Endothelial cell (in vitro differentiated cells): ENCODE results near the gene OR5AU1. TPM values are rescaled to one million over a fixed set of nuclear protein-coding genes. Genes with fewer than 3 reads are reported as not detected.

Source experiments
- DNase-seq: peaks from one replicate; pipeline ENCODE4 v3.0.0; 2021; ENCODE audit warnings: low spot score
- H3K27ac Mint-ChIP-seq: one replicate; pipeline ENCODE4 v1.8.0; 2021; ENCODE audit warnings: mixed read lengths, inconsistent platforms; ENCODE audit not compliant: unreplicated experiment
- H3K27me3 Mint-ChIP-seq: one replicate; pipeline ENCODE4 v1.8.0; 2021; ENCODE audit warnings: mild to moderate bottlenecking, moderate library complexity, mixed read lengths, inconsistent platforms; ENCODE audit not compliant: unreplicated experiment
- H3K36me3 Mint-ChIP-seq: one replicate; pipeline ENCODE4 v1.8.0; 2021; ENCODE audit warnings: mild to moderate bottlenecking, low read depth, mixed read lengths, inconsistent platforms; ENCODE audit not compliant: unreplicated experiment
- H3K4me1 Mint-ChIP-seq: one replicate; pipeline ENCODE4 v1.8.0; 2021; ENCODE audit warnings: mild to moderate bottlenecking, mixed read lengths, inconsistent platforms; ENCODE audit not compliant: unreplicated experiment
- H3K4me3 Mint-ChIP-seq: one replicate; pipeline ENCODE4 v1.8.0; 2021; ENCODE audit warnings: mild to moderate bottlenecking, mixed read lengths, inconsistent platforms; ENCODE audit not compliant: unreplicated experiment
- H3K9me3 Mint-ChIP-seq: one replicate; pipeline ENCODE4 v1.8.0; 2021; ENCODE audit warnings: mixed read lengths, inconsistent platforms; ENCODE audit not compliant: unreplicated experiment
- CTCF ChIP-seq: fragments of 200-600 bp; sonication (generic); IDR thresholded peaks from one replicate; pipeline ENCODE4 v1.5.0; 2021; ENCODE audit warnings: antibody characterized with exemption; ENCODE audit not compliant: unreplicated experiment
- total RNA-seq: library from RNA; stranded (reverse); fragmentation: NEBNext Ultra II Directional; extraction: Animal tissue kit (Norgen Biotek cat#: 25700); gene quantifications from one replicate; pipeline ENCODE4 v1.2.1, GENCODE V29; 2021; ENCODE audit not compliant: unreplicated experiment

The OR5AU1 gene
- total RNA-seq, 1 donor from 2014 or later = not detected

GRCh38 chr14:21202463-21203358 lies 46.8 kb upstream of the OR5AU1 start:
- H3K27ac Mint-ChIP-seq = no peak overlapping the region
- peaks cover 23% of the 10 kb centered on the region for H3K4me1 Mint-ChIP-seq
- H3K4me3 Mint-ChIP-seq = no peak overlapping the region
- H3K36me3 Mint-ChIP-seq = peaks cover 42% of the 10 kb centered on the region
- peaks cover 9% of the 10 kb centered on the region for H3K27me3 Mint-ChIP-seq
- TF ChIP-seq CTCF = no peak
- DNase-seq = no peak
- H3K9me3 Mint-ChIP-seq = no peaks in the 10 kb centered on the region

GRCh38 chr14:21201732-21202462 lies 46.0 kb upstream of the OR5AU1 start:
- peaks cover 15% of the 10 kb centered on the region for H3K4me1 Mint-ChIP-seq
- H3K36me3 Mint-ChIP-seq = peaks cover 35% of the 10 kb centered on the region
- no peaks in the 10 kb centered on the region for H3K9me3 Mint-ChIP-seq
- H3K4me3 Mint-ChIP-seq = no peak overlapping the region
- H3K27me3 Mint-ChIP-seq = peaks cover 9% of the 10 kb centered on the region
- no peak for TF ChIP-seq CTCF
- H3K27ac Mint-ChIP-seq = no peak overlapping the region
- DNase-seq = no peak

- Mint-ChIP-seq H3K27ac (no peak overlapping the region), H3K9me3 (no peaks in the 10 kb centered on the region), H3K4me3 (no peak overlapping the region), H3K36me3 (peaks cover 27% of the 10 kb centered on the region), H3K27me3 (peaks cover 9% of the 10 kb centered on the region), H3K4me1 (peaks cover 9% of the 10 kb centered on the region)
- DNase-seq = no peak
- no peak for TF ChIP-seq CTCF
These were observed 45.0 kb upstream of the OR5AU1 start for GRCh38 chr14:21200752-21201461.

GRCh38 chr14:21199611-21200560 lies 44.0 kb upstream of the OR5AU1 start:
- TF ChIP-seq CTCF = no peak
- Mint-ChIP-seq H3K4me3 (no peak overlapping the region), H3K9me3 (no peaks in the 10 kb centered on the region), H3K27me3 (peaks cover 9% of the 10 kb centered on the region), H3K4me1 (peaks cover 15% of the 10 kb centered on the region), H3K36me3 (peaks cover 24% of the 10 kb centered on the region), H3K27ac (peak overlapping the region; percentile 16)
- DNase-seq = no peak
